KMS-11 (cell line): ENCODE measurements around the gene CD320.
"Not testable (repeated sequence)": the region's sequence is repeated elsewhere in the genome, so short reads cannot be mapped to it uniquely, and the experiment has no call there.

ENCODE experiments used
- H2AFZ ChIP-seq: fragments of 200-600 bp; sonication (generic); 2 replicates; pipeline ENCODE4 v1.6.1; 2016; ENCODE audit warnings: antibody characterized with exemption, mixed run types, low read depth
- H3K27ac ChIP-seq: fragments of 200-600 bp; sonication (generic); 2 replicates; pipeline ENCODE4 v1.6.1; 2016; ENCODE audit warnings: mild to moderate bottlenecking, mixed run types
- H3K27me3 ChIP-seq: fragments of 200-600 bp; sonication (generic); 2 replicates; pipeline ENCODE4 v1.6.1; 2017; ENCODE audit warnings: mild to moderate bottlenecking, low read depth, mixed run types, moderate library complexity; ENCODE audit not compliant: insufficient read depth
- H3K36me3 ChIP-seq: fragments of 200-600 bp; sonication (generic); 2 replicates; pipeline ENCODE4 v1.6.1; 2017; ENCODE audit warnings: mild to moderate bottlenecking, mixed run types; ENCODE audit not compliant: insufficient read depth
- H3K4me1 ChIP-seq: fragments of 200-600 bp; sonication (generic); 2 replicates; pipeline ENCODE4 v1.6.1; 2016; ENCODE audit warnings: mild to moderate bottlenecking, low read depth, mixed run types; ENCODE audit not compliant: poor library complexity, severe bottlenecking
- H3K4me2 ChIP-seq: fragments of 200-600 bp; sonication (generic); 2 replicates; pipeline ENCODE4 v1.7.0; 2016; ENCODE audit warnings: mild to moderate bottlenecking, mixed run types
- H3K4me3 ChIP-seq: fragments of 200-600 bp; sonication (generic); IDR thresholded peaks from 2 replicates; pipeline ENCODE4 v1.6.1; 2017; ENCODE audit warnings: low read depth, low read length, mixed read lengths; ENCODE audit not compliant: insufficient read depth
- H3K79me2 ChIP-seq: fragments of 200-600 bp; sonication (generic); 2 replicates; pipeline ENCODE4 v1.6.1; 2016; ENCODE audit warnings: low read depth, mixed run types; ENCODE audit not compliant: insufficient read depth
- H3K9ac ChIP-seq: fragments of 200-600 bp; sonication (generic); 2 replicates; pipeline ENCODE4 v1.6.1; 2016; ENCODE audit warnings: mild to moderate bottlenecking, mixed run types
- H4K20me1 ChIP-seq: fragments of 200-600 bp; sonication (generic); 2 replicates; pipeline ENCODE4 v1.6.1; 2016; ENCODE audit warnings: mild to moderate bottlenecking, mixed run types; ENCODE audit not compliant: insufficient read depth
- TF ChIP-seq, protein P1 (sequence below): fragments of 200-600 bp; sonication (generic); conservative IDR thresholded peaks from 2 replicates; pipeline ENCODE4 v1.6.1; 2017; ENCODE audit warnings: low read depth, mild to moderate bottlenecking, antibody characterized with exemption, low read length, moderate library complexity, mixed read lengths

The CD320 gene

DNA sequence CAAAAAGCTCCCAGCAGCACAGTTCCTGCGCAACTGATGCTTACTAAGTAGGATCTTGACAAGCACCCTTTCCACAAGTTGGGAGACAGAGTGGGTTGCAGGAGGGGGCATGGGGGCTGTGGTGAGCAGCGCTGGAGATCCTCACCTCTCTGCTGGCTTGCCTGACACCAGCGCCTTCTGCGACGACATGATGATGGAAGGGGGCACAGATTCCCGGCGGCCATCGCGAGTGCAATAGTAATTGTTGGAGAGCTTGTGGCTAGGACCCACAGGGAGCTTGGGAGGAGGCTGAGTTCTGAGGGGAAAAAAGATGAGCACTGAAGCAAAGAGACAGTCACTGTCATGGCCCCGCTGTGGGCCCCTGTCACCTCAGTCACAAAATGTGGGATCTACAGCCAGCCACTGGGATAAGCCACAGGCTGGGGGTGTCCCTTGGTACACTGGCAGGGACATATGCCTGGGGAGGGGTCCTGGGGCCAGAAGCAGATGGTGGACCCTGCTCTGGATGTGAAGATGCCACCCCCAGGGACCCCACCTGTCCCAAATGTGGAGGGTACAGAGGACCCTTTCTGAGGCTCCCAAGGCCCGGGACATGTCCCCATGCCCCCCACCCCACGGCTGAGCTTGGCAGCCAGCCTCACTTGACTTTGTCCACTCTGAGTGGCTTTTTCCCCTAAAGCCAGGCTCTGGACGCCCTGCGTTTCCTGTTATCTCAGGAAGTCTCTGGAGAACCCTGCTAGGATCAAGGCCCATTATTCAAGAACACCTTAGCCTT, 8.4 kb upstream of the CD320 start:
- Histone ChIP-seq H3K4me3 (no peak overlapping the region), H3K4me1 (peaks cover 8% of the 10 kb centered on the region), H3K4me2 (no peak overlapping the region), H3K79me2 (peaks cover 26% of the 10 kb centered on the region), H4K20me1 (no peaks in the 10 kb centered on the region), H3K27me3 (no peaks in the 10 kb centered on the region), H2AFZ (no peak overlapping the region), H3K27ac (no peak overlapping the region), H3K36me3 (no peaks in the 10 kb centered on the region), H3K9ac (no peak overlapping the region)
- TF ChIP-seq, protein P1, sequence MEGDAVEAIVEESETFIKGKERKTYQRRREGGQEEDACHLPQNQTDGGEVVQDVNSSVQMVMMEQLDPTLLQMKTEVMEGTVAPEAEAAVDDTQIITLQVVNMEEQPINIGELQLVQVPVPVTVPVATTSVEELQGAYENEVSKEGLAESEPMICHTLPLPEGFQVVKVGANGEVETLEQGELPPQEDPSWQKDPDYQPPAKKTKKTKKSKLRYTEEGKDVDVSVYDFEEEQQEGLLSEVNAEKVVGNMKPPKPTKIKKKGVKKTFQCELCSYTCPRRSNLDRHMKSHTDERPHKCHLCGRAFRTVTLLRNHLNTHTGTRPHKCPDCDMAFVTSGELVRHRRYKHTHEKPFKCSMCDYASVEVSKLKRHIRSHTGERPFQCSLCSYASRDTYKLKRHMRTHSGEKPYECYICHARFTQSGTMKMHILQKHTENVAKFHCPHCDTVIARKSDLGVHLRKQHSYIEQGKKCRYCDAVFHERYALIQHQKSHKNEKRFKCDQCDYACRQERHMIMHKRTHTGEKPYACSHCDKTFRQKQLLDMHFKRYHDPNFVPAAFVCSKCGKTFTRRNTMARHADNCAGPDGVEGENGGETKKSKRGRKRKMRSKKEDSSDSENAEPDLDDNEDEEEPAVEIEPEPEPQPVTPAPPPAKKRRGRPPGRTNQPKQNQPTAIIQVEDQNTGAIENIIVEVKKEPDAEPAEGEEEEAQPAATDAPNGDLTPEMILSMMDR, result no peak

DNA sequence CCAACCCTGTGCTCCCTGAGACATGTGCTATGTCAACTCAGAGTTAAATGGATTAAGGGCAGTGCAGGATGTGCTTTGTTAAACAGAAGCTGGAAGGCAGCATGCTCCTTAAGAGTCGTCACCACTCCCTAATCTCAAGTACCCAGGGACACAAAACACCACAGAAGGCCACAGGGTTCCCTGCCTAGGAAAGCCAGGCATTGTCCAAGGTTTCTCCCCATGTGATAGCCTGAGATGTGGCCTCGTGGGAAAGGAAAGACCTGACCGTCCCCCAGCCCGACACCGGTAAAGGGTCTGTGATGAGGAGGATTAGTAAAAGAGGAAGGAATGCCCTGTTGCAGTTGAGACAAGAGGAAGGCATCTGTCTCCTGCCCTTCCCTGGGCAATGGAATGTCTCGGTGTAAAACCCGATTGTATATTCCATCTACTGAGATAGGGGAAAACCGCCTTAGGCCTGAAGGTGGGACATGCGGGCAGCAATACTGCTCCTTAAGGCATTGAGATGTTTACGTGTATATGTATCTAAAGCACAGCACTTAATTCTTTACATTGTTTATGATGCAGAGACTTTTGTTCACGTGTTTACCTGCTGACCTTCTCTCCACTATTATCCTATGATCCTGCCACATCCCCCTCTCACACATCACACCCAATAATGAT, 7.0 kb upstream of the CD320 start:
- not testable (repeated sequence) for H3K4me2 ChIP-seq, H4K20me1 ChIP-seq, H3K4me3 ChIP-seq, H3K27ac ChIP-seq, H3K4me1 ChIP-seq, H3K9ac ChIP-seq, H2AFZ ChIP-seq, H3K27me3 ChIP-seq, H3K36me3 ChIP-seq
- H3K79me2 ChIP-seq, result peaks cover 15% of the 10 kb centered on the region

DNA sequence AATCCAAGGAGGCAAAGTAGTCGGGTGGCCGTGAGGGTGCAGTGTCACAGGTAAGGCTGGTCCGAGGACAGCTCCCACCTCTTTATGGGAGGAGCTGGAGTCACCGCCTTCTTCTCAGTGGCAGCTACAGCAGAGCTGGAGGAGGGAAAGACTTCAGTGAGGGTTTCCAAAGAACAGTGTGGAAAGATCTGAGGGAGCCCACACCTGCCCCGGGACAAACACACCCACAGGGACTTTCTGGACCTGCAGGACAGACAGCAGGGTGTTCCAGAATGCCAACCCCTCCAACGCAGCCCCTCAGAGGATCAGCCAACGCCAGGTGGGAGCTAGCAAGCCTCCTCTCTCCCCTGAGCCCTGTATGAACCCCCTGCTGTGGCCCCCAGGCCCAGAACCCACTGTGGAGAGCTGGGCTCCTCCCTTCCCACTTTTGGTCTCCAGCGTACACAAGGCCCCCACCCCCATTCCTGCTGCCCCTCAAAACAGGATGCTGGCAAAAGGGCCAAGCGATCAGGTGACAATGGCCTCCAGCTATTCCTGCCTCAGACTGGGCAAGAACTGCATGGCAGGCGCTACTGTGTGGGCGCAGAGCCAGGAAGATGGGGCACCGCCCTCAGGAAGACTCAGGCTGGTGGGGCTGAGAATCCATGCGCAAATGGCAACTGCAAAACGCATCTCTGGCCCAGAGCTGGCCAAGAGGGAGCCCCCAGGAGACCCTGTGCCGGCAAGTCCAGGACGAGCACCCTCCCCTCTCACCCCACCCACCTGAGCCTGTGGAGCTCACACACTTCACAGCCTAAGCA, 3.5 kb upstream of the CD320 start:
- Histone ChIP-seq H2AFZ (no peak overlapping the region), H3K36me3 (no peaks in the 10 kb centered on the region), H3K4me1 (peaks cover 1% of the 10 kb centered on the region), H3K27ac (no peak overlapping the region), H3K27me3 (no peaks in the 10 kb centered on the region), H3K9ac (no peak overlapping the region), H3K4me3 (no peak overlapping the region), H3K79me2 (peaks cover 15% of the 10 kb centered on the region), H4K20me1 (no peaks in the 10 kb centered on the region), H3K4me2 (no peak overlapping the region)
- TF ChIP-seq, protein P1, result no peak

DNA sequence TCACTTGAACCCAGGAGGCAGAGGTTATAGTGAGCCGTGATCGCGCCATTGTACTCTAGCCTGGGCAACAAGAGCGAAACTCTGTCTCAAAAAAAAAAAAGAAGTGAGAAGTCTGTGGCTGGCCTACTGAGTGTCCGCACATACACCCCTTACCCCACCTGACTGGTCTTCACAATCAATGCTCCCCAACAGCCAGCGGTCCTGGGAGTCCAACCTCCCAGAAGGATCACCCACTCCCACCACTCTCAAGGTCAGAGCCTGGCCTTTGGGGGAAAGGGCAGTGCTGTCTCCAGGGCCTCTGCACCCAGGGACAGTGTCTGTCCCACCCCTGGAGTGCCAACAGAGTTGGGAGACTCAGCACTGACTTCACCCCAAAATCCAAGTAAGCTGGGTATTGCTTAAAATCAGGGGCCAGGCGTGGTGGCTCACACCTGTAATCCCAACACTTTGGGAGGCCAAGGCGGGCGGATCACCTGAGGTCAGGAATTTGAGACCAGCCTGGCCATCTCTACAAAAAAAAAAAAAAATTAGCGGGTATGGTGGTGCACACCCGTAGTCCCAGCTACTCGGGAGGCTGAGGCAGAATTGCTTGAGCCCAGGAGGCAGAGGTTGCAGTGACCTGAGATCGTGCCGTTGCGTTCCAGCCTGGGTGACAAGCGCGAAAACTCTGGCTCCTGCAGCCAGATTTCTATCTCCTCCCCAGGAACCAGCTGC, 2.3 kb upstream of the CD320 start:
- peaks cover 27% of the 10 kb centered on the region for H3K79me2 ChIP-seq
- no peaks in the 10 kb centered on the region for H3K36me3 ChIP-seq
- H3K27ac ChIP-seq, result no peak overlapping the region
- H3K4me3 ChIP-seq, result no peak overlapping the region
- peaks cover 11% of the 10 kb centered on the region for H3K4me1 ChIP-seq
- H3K4me2 ChIP-seq, result no peak overlapping the region
- no peak overlapping the region for H2AFZ ChIP-seq
- no peak overlapping the region for H3K9ac ChIP-seq
- TF ChIP-seq, protein P1, result no peak
- H3K27me3 ChIP-seq, result no peaks in the 10 kb centered on the region
- no peaks in the 10 kb centered on the region for H4K20me1 ChIP-seq
